HG03442 (cell line): Measurements from ENCODE around the gene C3orf52.
"Not testable (repeated sequence)": the region's sequence is repeated elsewhere in the genome, so short reads cannot be mapped to it uniquely, and the experiment has no call there.

Source experiments
- ATAC-seq: cut with Tn5 transposase; IDR thresholded peaks from one replicate; pipeline ENCODE4 v1.9.1; 2021; ENCODE audit warnings: mild to moderate bottlenecking, moderate library complexity; ENCODE audit not compliant: unreplicated experiment

C3orf52 gene

GRCh38 chr3:112086076-112086854 is at the start of gene C3orf52:
TSS of gene C3orf52 (plus strand) at chr3:112086389. CDS start at chr3:112086408, 19 bp downstream.
- ATAC-seq, result peak; percentile 86

GRCh38 chr3:112037194-112037593 is 49.0 kb upstream of the C3orf52 start:
- not testable (repeated sequence) for ATAC-seq

GRCh38 chr3:112038863-112039262 is 47.3 kb upstream of the C3orf52 start:
- peak; percentile 60 for ATAC-seq

GRCh38 chr3:112041321-112041720 is 44.9 kb upstream of the C3orf52 start:
- no peak for ATAC-seq

GRCh38 chr3:112042842-112043280 is 43.3 kb upstream of the C3orf52 start:
- ATAC-seq, result no peak

GRCh38 chr3:112043621-112044201 is 42.5 kb upstream of the C3orf52 start:
- ATAC-seq, result peak; percentile 93

- ATAC-seq, result no peak
Observed at GRCh38 chr3:112046599-112046998, 39.6 kb upstream of the C3orf52 start.

GRCh38 chr3:112047264-112047663 is 38.9 kb upstream of the C3orf52 start:
- no peak for ATAC-seq

- no peak for ATAC-seq
Observed at GRCh38 chr3:112048911-112049310, 37.3 kb upstream of the C3orf52 start.

GRCh38 chr3:112053229-112053628 is 33.0 kb upstream of the C3orf52 start:
- ATAC-seq, result no peak

- ATAC-seq, result no peak
Observed at GRCh38 chr3:112056451-112056929, 29.7 kb upstream of the C3orf52 start.

- no peak for ATAC-seq
Observed at GRCh38 chr3:112059497-112059896, 26.7 kb upstream of the C3orf52 start.

- ATAC-seq, result no peak
Observed at GRCh38 chr3:112061152-112061551, 25.0 kb upstream of the C3orf52 start.

GRCh38 chr3:112072387-112073060 is 13.7 kb upstream of the C3orf52 start:
- ATAC-seq, result not testable (repeated sequence)

GRCh38 chr3:112074006-112074405 is 12.2 kb upstream of the C3orf52 start:
- no peak for ATAC-seq

- peak; percentile 98 for ATAC-seq
Observed at GRCh38 chr3:112074616-112075497, 11.3 kb upstream of the C3orf52 start.

- no peak for ATAC-seq
Observed at GRCh38 chr3:112078125-112079083, 7.8 kb upstream of the C3orf52 start.

- no peak for ATAC-seq
Observed at GRCh38 chr3:112083239-112083638, 3.0 kb upstream of the C3orf52 start.

GRCh38 chr3:112084980-112085705 is 1.0 kb upstream of the C3orf52 start:
- ATAC-seq, result no peak
